Liver (tissue), 9 donors: ENCODE measurements around the gene UNC13C. TPM values are rescaled to one million over a fixed set of nuclear protein-coding genes. Genes with fewer than 3 reads are reported as not detected.

Experiments
- DNase-seq: peaks from one replicate; pipeline ENCODE4 v3.0.0-alpha.2; 2017; ENCODE audit warnings: low spot score
- H3K27ac ChIP-seq, 2 donors: one replicate each; pipeline ENCODE4 v1.7.0; 2013; ENCODE audit warnings: inconsistent platforms in 2 of 2, low read length in 2 of 2, control low read depth in 1 of 2, low read depth in 1 of 2, mild to moderate bottlenecking in 1 of 2
- H3K27me3 ChIP-seq, 4 donors: one replicate each; pipeline versions ENCODE4 v1.6.1 to v1.7.0; 2013; ENCODE audit warnings: low read length in 3 of 4, inconsistent platforms in 1 of 4, mild to moderate bottlenecking in 1 of 4, moderate library complexity in 1 of 4; ENCODE audit not compliant: control insufficient read depth in 4 of 4, insufficient read depth in 4 of 4
- H3K36me3 ChIP-seq, 4 donors: one replicate each; pipeline versions ENCODE4 v1.6.1 to v1.7.0; 2013; ENCODE audit warnings: low read length in 3 of 4, mild to moderate bottlenecking in 3 of 4, low read depth in 1 of 4, moderate library complexity in 1 of 4; ENCODE audit not compliant: control insufficient read depth in 4 of 4, insufficient read depth in 3 of 4
- H3K4me1 ChIP-seq, 4 donors: one replicate each; pipeline versions ENCODE4 v1.6.1 to v1.7.0; 2013; ENCODE audit warnings: low read length in 3 of 4, mild to moderate bottlenecking in 3 of 4, moderate library complexity in 1 of 4; ENCODE audit not compliant: control insufficient read depth in 4 of 4, insufficient read depth in 4 of 4
- H3K4me3 ChIP-seq, 3 donors: one replicate each; pipeline versions ENCODE4 v1.6.1 to v1.7.0; 2013; ENCODE audit warnings: low read length in 3 of 3, control low read depth in 1 of 3, low read depth in 1 of 3, mild to moderate bottlenecking in 1 of 3
- H3K9ac ChIP-seq, 2 donors: one replicate each; pipeline ENCODE4 v1.7.0; 2013; ENCODE audit warnings: low read length in 2 of 2, mild to moderate bottlenecking in 2 of 2, moderate library complexity in 2 of 2, control low read depth in 1 of 2, low read depth in 1 of 2
- H3K9me3 ChIP-seq, 4 donors: one replicate each; pipeline versions ENCODE4 v1.6.1 to v1.7.0; 2013; ENCODE audit warnings: low read length in 3 of 4; ENCODE audit not compliant: control insufficient read depth in 4 of 4
- ATF3 ChIP-seq: IDR thresholded peaks from 2 replicates; pipeline ENCODE4 v1.6.1; 2016; ENCODE audit warnings: antibody characterized with exemption
- CTCF ChIP-seq: fragments of 150-350 bp; IDR thresholded peaks from 2 replicates; pipeline ENCODE4 v1.5.1; 2017; ENCODE audit warnings: improper control_type of control experiment, low read depth, low read length; ENCODE audit not compliant: missing input control
- EGR1 ChIP-seq, 2 donors: IDR thresholded peaks; 2 replicates each; pipeline ENCODE4 v1.6.1; 2016 to 2018; ENCODE audit warnings: antibody characterized with exemption in 2 of 2, low read depth in 2 of 2
- FOXA2 ChIP-seq: IDR thresholded peaks from 2 replicates; pipeline ENCODE4 v1.6.1; 2016; ENCODE audit warnings: antibody characterized with exemption
- GABPA ChIP-seq, 2 donors: IDR thresholded peaks in 1 of 2; conservative IDR thresholded peaks in 1 of 2; 2 replicates each; pipeline ENCODE4 v1.6.1; 2016; ENCODE audit warnings: antibody characterized with exemption in 2 of 2, mild to moderate bottlenecking in 1 of 2, moderate library complexity in 1 of 2
- HNF4A ChIP-seq, 2 donors: conservative IDR thresholded peaks; 2 replicates each; pipeline ENCODE4 v1.6.1; 2016; ENCODE audit warnings: antibody characterized with exemption in 2 of 2, mild to moderate bottlenecking in 2 of 2
- HNF4G ChIP-seq: IDR thresholded peaks from 2 replicates; pipeline ENCODE4 v1.6.1; 2016; ENCODE audit warnings: antibody characterized with exemption
- JUND ChIP-seq, 2 donors: IDR thresholded peaks; 2 replicates each; pipeline ENCODE4 v1.6.1; 2016; ENCODE audit warnings: antibody characterized with exemption in 2 of 2
- MAX ChIP-seq: IDR thresholded peaks from 2 replicates; pipeline ENCODE4 v1.6.1; 2016; ENCODE audit warnings: antibody characterized with exemption
- NR2F2 ChIP-seq: IDR thresholded peaks from 2 replicates; pipeline ENCODE4 v1.6.1; 2016; ENCODE audit warnings: antibody characterized with exemption
- REST ChIP-seq: IDR thresholded peaks from 2 replicates; pipeline ENCODE4 v1.6.1; 2016; ENCODE audit warnings: antibody characterized with exemption, mild to moderate bottlenecking
- RXRA ChIP-seq, 2 donors: IDR thresholded peaks; 2 replicates each; pipeline ENCODE4 v1.6.1; 2017 to 2018; ENCODE audit warnings: antibody characterized with exemption in 2 of 2, mild to moderate bottlenecking in 1 of 2
- SP1 ChIP-seq: IDR thresholded peaks from 2 replicates; pipeline ENCODE4 v1.6.1; 2018; ENCODE audit warnings: antibody characterized with exemption, mild to moderate bottlenecking
- TAF1 ChIP-seq: conservative IDR thresholded peaks from 2 replicates; pipeline ENCODE4 v1.6.1; 2016; ENCODE audit warnings: antibody characterized with exemption, mild to moderate bottlenecking
- YY1 ChIP-seq: IDR thresholded peaks from 2 replicates; pipeline ENCODE4 v1.6.1; 2016; ENCODE audit warnings: antibody characterized with exemption, mild to moderate bottlenecking
- ZBTB33 ChIP-seq: IDR thresholded peaks from 2 replicates; pipeline ENCODE4 v1.6.1; 2016; ENCODE audit warnings: antibody characterized with exemption
- WGBS: extraction: QIAGEN DNeasy Blood & Tissue Kit; methylation state at CpG from one replicate; pipeline ENCODE4 v1.1.7; 2013; 5-methylcytosine and 5-hydroxymethylcytosine counted together
- polyA plus RNA-seq, 2 donors: library from polyadenylated mRNA; stranded (reverse) in 1 of 2; unstranded in 1 of 2; fragments of 200-250 nt in 1 of 2; fragments of >200 nt in 1 of 2; fragmentation: Nextera tagmentation in 1 of 2; extraction: Ambion mirVana in 1 of 2; gene quantifications; one replicate each; pipeline versions ENCODE4 v1.2.1 to v1.2.3, GENCODE V29; 2013 to 2015
- total RNA-seq, 2 donors: library from RNA; depleted of rRNA; stranded (reverse); fragments of >200 nt; gene quantifications; one replicate each; pipeline ENCODE4 v1.2.3, GENCODE V29; 2014
- donor health status: healthy.
- donor health status: healthy.
- donor health status: healthy.
- donor health status: healthy.
- donor health status: healthy.

UNC13C gene
- total and polyA plus RNA-seq, 4 donors, result 0.19 TPM; not detected in 3

GRCh38 chr15:54307252-54307902 lies 329.1 kb downstream of the UNC13C start:
- 79% methylated on average over 3 of the region's 3 CpGs for WGBS
- H3K4me1 ChIP-seq, result no peaks in the 10 kb centered on the region
- DNase-seq, result no peak
- H3K9ac ChIP-seq, result no peak overlapping the region
- no peaks in the 10 kb centered on the region for H3K9me3 ChIP-seq
- peaks cover 0 to 3% (median 0%) of the 10 kb centered on the region in 4 donors for H3K27me3 ChIP-seq
- TF ChIP-seq HNF4G (no peak), JUND (IDR thresholded peaks at IDR 0.05) (no peak), HNF4A (conservative IDR thresholded peaks at IDR 0.05) (no peak), NR2F2 (no peak), FOXA2 (no peak)
- H3K27ac ChIP-seq, result no peak overlapping the region
- no peaks in the 10 kb centered on the region for H3K36me3 ChIP-seq
- no peak overlapping the region for H3K4me3 ChIP-seq

GRCh38 chr15:54307926-54308325 lies 329.7 kb downstream of the UNC13C start:
- no peak for DNase-seq
- Histone ChIP-seq H3K4me3 (no peak overlapping the region), H3K36me3 (no peaks in the 10 kb centered on the region), H3K4me1 (no peaks in the 10 kb centered on the region), H3K27me3 (peaks cover 0 to 7% (median 0%) of the 10 kb centered on the region in 4 donors), H3K27ac (no peak overlapping the region), H3K9ac (no peak overlapping the region), H3K9me3 (no peaks in the 10 kb centered on the region)
- 94% methylated on average over 2 of the region's 2 CpGs for WGBS
- TF ChIP-seq REST, result no peak
- TF ChIP-seq HNF4G, result no peak
- TF ChIP-seq CTCF, result no peak
- no peak for TF ChIP-seq GABPA (IDR thresholded peaks at IDR 0.05 in 1 of 2, conservative IDR thresholded peaks at IDR 0.05 in 1 of 2)
- no peak for TF ChIP-seq ATF3
- TF ChIP-seq SP1, result no peak
- no peak for TF ChIP-seq FOXA2
- TF ChIP-seq YY1, result no peak
- no peak for TF ChIP-seq RXRA (IDR thresholded peaks at IDR 0.05)
- no peak for TF ChIP-seq JUND (IDR thresholded peaks at IDR 0.05)
- no peak for TF ChIP-seq EGR1 (IDR thresholded peaks at IDR 0.05; ENCODE audit: low read depth in 2 of 2)
- no peak for TF ChIP-seq ZBTB33
- no peak for TF ChIP-seq NR2F2
- no peak for TF ChIP-seq MAX
- TF ChIP-seq TAF1, result no peak
